ENCODE results near the gene PAPPA. TPM values are rescaled to one million over a fixed set of nuclear protein-coding genes. Genes with fewer than 3 reads are reported as not detected.

PAPPA gene
- total RNA-seq, 1 donor from 2014 or later, result 2.9 TPM

GRCh38 chr9:116275418-116276195 lies 122.0 kb downstream of the PAPPA start:
- Mint-ChIP-seq H3K4me3 (no peak overlapping the region), H3K9me3 (no peaks in the 10 kb centered on the region), H3K4me1 (peaks cover 26% of the 10 kb centered on the region), H3K27ac (no peak overlapping the region), H3K36me3 (no peaks in the 10 kb centered on the region), H3K27me3 (ENCODE audit: low read depth) (peaks cover 43% of the 10 kb centered on the region)
- no peak for DNase-seq (ENCODE audit: low spot score in 2 of 2, unreplicated experiment in 2 of 2)
- no peak for TF ChIP-seq CTCF (IDR thresholded peaks at IDR 0.05; ENCODE audit: unreplicated experiment)

- H3K4me1 Mint-ChIP-seq, result peaks cover 26% of the 10 kb centered on the region
- no peaks in the 10 kb centered on the region for H3K9me3 Mint-ChIP-seq
- H3K27ac Mint-ChIP-seq, result no peak overlapping the region
- H3K27me3 Mint-ChIP-seq (ENCODE audit: low read depth), result peaks cover 38% of the 10 kb centered on the region
- no peak for TF ChIP-seq CTCF (IDR thresholded peaks at IDR 0.05; ENCODE audit: unreplicated experiment)
- no peak overlapping the region for H3K4me3 Mint-ChIP-seq
- no peak for DNase-seq (ENCODE audit: low spot score in 2 of 2, unreplicated experiment in 2 of 2)
- H3K36me3 Mint-ChIP-seq, result no peaks in the 10 kb centered on the region
These were observed 122.6 kb downstream of the PAPPA start for GRCh38 chr9:116276196-116276493.

- Mint-ChIP-seq H3K4me1 (peaks cover 26% of the 10 kb centered on the region), H3K4me3 (no peak overlapping the region), H3K27me3 (ENCODE audit: low read depth) (peaks cover 32% of the 10 kb centered on the region), H3K9me3 (no peaks in the 10 kb centered on the region), H3K36me3 (no peaks in the 10 kb centered on the region), H3K27ac (no peak overlapping the region)
- TF ChIP-seq CTCF (IDR thresholded peaks at IDR 0.05; ENCODE audit: unreplicated experiment), result no peak
- DNase-seq (ENCODE audit: low spot score in 2 of 2, unreplicated experiment in 2 of 2), result no peak
These were observed 123.1 kb downstream of the PAPPA start for GRCh38 chr9:116276651-116277121.

GRCh38 chr9:116278326-116278725 lies 124.7 kb downstream of the PAPPA start:
- H3K9me3 Mint-ChIP-seq, result no peaks in the 10 kb centered on the region
- no peak for TF ChIP-seq CTCF (IDR thresholded peaks at IDR 0.05; ENCODE audit: unreplicated experiment)
- DNase-seq (ENCODE audit: low spot score in 2 of 2, unreplicated experiment in 2 of 2), result no peak
- H3K27me3 Mint-ChIP-seq (ENCODE audit: low read depth), result peaks cover 24% of the 10 kb centered on the region
- H3K36me3 Mint-ChIP-seq, result no peaks in the 10 kb centered on the region
- no peak overlapping the region for H3K4me3 Mint-ChIP-seq
- peaks cover 26% of the 10 kb centered on the region for H3K4me1 Mint-ChIP-seq
- H3K27ac Mint-ChIP-seq, result no peak overlapping the region

GRCh38 chr9:116279230-116279629 lies 125.6 kb downstream of the PAPPA start:
- Mint-ChIP-seq H3K4me3 (no peak overlapping the region), H3K4me1 (peaks cover 26% of the 10 kb centered on the region), H3K36me3 (no peaks in the 10 kb centered on the region), H3K27me3 (ENCODE audit: low read depth) (peaks cover 18% of the 10 kb centered on the region), H3K27ac (no peak overlapping the region), H3K9me3 (no peaks in the 10 kb centered on the region)
- no peak for DNase-seq (ENCODE audit: low spot score in 2 of 2, unreplicated experiment in 2 of 2)
- TF ChIP-seq CTCF (IDR thresholded peaks at IDR 0.05; ENCODE audit: unreplicated experiment), result no peak

All from mesothelial cell of epicardium (in vitro differentiated cells).